Right atrium auricular region (tissue), 2 donors: ENCODE results near the gene UPK3A. TPM values are rescaled to one million over a fixed set of nuclear protein-coding genes. Genes with fewer than 3 reads are reported as not detected.
A peak's percentile ranks its signal among the peaks of the same experiment; 100 is the strongest.

Experiments used
- DNase-seq: peaks from one replicate; pipeline ENCODE4 v3.0.0-alpha.2; 2019; ENCODE audit warnings: low spot score
- H3K27ac ChIP-seq, 2 donors: fragments of 200-600 bp; sonication (generic); 1 replicate in 1 of 2; 2 replicates in 1 of 2; pipeline ENCODE4 v1.5.1; 2016 to 2019
- H3K27me3 ChIP-seq, 2 donors: fragments of 200-600 bp; sonication (generic); one replicate each; pipeline versions ENCODE4 v1.5.1 to v1.6.0; 2017 to 2019
- H3K36me3 ChIP-seq: fragments of 200-600 bp; sonication (generic); one replicate; pipeline ENCODE4 v1.5.1; 2016
- H3K4me1 ChIP-seq, 2 donors: fragments of 200-600 bp; sonication (generic); one replicate each; pipeline versions ENCODE4 v1.5.1 to v1.6.0; 2017 to 2019
- H3K4me3 ChIP-seq, 2 donors: fragments of 200-600 bp; sonication (generic); 1 replicate in 1 of 2; 2 replicates in 1 of 2; pipeline ENCODE4 v1.5.1; 2017 to 2019; ENCODE audit warnings: mild to moderate bottlenecking in 1 of 2, moderate library complexity in 1 of 2
- H3K9me3 ChIP-seq, 2 donors: fragments of 200-600 bp; sonication (generic); one replicate each; pipeline ENCODE4 v1.5.1; 2019
- total RNA-seq, 2 donors: library from RNA; depleted of rRNA; stranded (reverse); fragments of >200 nt; gene quantifications; one replicate each; pipeline ENCODE4 v1.1.0, GENCODE V29; 2016
- TF ChIP-seq, protein P1 (sequence below), 2 donors: fragments of 200-600 bp; sonication (generic); IDR thresholded peaks; one replicate each; pipeline ENCODE4 v1.5.1; 2019; ENCODE audit warnings: antibody characterized with exemption in 2 of 2

UPK3A gene
- total RNA-seq, 2 donors from 2014 or later, result not detected

DNA sequence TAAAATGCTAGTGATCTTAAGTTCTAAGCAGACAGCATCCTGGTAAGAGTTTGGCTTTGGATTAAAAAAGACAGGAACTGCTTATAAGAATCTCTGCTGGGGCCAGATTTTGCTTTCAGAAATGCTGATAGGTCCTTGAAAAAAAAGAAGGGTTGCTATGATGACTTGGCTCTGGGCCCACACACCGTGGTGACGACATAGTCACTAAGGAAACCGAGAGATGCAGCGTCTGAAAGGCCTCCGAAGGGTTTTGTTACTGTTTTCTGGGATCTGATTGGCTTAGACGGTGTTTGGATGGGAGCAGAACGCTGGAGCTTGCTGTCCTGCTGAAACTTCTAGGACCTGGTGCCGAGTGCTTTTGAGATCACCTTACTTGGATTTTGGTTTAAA, 33.4 kb downstream of the UPK3A start:
- Histone ChIP-seq H3K36me3 (peaks cover 2% of the 10 kb centered on the region), H3K4me3 (peak overlapping the region in 1 of 2 donors; percentile 11)
- TF ChIP-seq, protein P1, sequence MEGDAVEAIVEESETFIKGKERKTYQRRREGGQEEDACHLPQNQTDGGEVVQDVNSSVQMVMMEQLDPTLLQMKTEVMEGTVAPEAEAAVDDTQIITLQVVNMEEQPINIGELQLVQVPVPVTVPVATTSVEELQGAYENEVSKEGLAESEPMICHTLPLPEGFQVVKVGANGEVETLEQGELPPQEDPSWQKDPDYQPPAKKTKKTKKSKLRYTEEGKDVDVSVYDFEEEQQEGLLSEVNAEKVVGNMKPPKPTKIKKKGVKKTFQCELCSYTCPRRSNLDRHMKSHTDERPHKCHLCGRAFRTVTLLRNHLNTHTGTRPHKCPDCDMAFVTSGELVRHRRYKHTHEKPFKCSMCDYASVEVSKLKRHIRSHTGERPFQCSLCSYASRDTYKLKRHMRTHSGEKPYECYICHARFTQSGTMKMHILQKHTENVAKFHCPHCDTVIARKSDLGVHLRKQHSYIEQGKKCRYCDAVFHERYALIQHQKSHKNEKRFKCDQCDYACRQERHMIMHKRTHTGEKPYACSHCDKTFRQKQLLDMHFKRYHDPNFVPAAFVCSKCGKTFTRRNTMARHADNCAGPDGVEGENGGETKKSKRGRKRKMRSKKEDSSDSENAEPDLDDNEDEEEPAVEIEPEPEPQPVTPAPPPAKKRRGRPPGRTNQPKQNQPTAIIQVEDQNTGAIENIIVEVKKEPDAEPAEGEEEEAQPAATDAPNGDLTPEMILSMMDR (IDR thresholded peaks at IDR 0.05), result no peak

DNA sequence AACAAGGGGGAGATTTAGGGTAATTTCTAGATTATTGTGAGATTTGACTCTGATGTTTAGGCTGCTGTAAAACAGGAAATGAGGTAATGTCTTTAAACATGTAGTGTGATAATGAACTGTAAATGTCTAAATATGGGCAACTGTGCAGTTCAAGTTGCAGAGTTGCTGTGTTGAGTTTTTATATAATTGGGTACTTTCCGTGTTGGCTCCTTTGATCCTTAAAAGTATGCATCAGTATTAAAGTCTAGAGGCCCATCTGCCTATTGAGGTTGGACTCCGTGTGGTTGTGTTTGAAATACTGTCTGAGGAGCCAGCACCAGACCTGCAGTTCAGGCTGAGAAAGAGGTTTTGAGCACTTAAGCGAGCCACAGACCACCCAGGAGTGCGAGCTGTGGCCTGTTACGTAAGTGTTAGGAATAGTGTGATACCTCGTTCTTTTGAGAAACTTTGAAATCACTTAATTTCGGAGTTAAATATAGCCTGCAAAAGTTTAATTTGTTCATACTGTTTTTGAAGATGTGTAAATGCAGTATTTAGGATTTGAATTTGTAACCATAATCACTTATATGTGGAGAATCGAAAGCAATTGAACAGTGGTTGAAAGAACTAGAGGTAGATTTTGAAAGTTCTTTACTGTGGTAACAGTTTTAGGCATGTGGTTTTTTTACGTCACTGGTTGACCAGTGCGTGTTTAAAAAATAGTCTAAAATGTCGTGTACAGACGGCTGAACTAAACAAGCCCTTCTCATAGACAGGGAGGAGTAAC, 34.0 kb downstream of the UPK3A start:
- DNase-seq, result no peak
- TF ChIP-seq, protein P1 (IDR thresholded peaks at IDR 0.05), result no peak
- Histone ChIP-seq H3K4me3 (no peak overlapping the region), H3K36me3 (peaks cover 8% of the 10 kb centered on the region), H3K9me3 (no peaks in the 10 kb centered on the region), H3K4me1 (peaks cover 0 to 56% of the 10 kb centered on the region in 2 donors), H3K27me3 (no peaks in the 10 kb centered on the region), H3K27ac (peak overlapping the region; percentile 84)

More for the DNA sequence above, 33.4 kb downstream of the UPK3A start:
- Histone ChIP-seq H3K27ac (peak overlapping the region; percentile 84), H3K9me3 (no peaks in the 10 kb centered on the region), H3K4me1 (peaks cover 0 to 61% of the 10 kb centered on the region in 2 donors), H3K27me3 (no peaks in the 10 kb centered on the region)
- DNase-seq, result peak; percentile 92

DNA sequence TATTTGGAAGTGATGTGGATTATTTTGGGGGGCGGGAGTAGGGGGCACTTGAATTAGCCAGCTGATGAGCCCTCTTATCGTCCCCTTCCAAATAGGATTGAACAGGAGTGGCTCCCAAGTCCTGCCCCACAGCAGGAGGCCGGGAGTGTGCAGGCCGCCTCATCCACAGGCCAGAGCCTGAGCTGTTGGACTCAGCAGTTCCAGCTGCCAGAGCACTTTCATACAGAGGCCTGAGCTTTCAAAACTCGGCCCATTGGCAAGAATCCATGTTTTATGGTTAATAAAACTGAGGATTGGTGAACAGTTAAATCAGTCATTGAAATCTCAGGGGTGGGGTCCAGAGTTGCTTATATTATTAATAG, 34.6 kb downstream of the UPK3A start:
- no peaks in the 10 kb centered on the region for H3K27me3 ChIP-seq
- no peaks in the 10 kb centered on the region for H3K9me3 ChIP-seq
- H3K4me3 ChIP-seq, result no peak overlapping the region
- TF ChIP-seq, protein P1 (IDR thresholded peaks at IDR 0.05), result no peak
- H3K27ac ChIP-seq, result peak overlapping the region; percentile 84
- peaks cover 14% of the 10 kb centered on the region for H3K36me3 ChIP-seq
- DNase-seq, result no peak
- H3K4me1 ChIP-seq, result peaks cover 0 to 53% of the 10 kb centered on the region in 2 donors

DNA sequence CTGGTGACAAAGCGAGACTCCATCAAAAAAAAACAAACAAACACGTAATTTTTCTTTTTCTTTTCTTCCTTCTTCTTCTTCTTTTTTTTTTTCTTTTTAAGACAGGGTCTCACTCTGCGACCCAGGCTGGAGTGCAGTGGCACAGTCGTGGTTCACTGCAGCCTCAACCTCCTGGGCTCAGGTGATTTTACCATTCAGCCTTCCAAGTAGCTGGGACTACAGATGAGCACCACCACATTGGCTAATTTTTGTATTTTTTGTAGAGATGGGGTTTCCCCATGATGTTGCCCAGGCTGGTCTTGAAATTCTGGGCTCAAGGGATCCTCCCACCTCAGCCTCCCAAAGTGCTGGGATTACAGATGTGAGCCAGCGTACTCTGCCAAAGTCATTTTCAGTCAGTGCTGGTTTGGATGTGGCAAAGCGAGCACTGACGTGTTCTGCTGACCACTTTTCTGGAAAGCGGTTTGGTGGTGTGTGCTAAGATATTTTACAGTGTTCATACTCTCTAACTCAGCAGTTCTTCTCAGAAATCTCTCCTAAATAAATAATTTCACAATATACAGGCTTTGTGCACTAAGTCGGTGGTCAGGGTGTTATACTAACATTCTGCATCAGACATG, 35.7 kb downstream of the UPK3A start:
- Histone ChIP-seq H3K4me3 (no peak overlapping the region), H3K4me1 (peaks cover 0 to 48% of the 10 kb centered on the region in 2 donors), H3K27ac (peak overlapping the region; percentile 84), H3K9me3 (no peaks in the 10 kb centered on the region), H3K27me3 (no peaks in the 10 kb centered on the region), H3K36me3 (peaks cover 19% of the 10 kb centered on the region)
- peak; percentile 69 for DNase-seq
- TF ChIP-seq, protein P1 (IDR thresholded peaks at IDR 0.05), result no peak

DNA sequence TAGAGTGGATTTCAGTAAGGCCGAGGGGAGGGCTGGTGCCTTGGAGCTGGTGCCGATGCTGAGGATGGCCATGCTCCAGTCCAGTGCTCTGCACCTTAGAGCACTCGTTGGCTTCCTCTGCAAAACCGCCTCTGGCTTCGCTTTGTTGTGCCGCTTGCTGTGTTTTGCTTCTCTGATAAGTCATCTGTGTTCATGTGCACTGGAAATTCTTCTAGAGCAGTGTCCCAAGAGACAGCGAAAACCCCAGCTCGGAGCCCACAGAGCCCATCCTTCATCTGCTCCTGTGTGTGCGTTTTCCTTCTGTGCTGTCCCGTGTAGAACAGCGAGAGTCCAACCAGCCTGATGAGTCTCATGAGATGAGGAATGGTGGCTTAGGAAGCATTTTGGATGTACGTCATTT, 37.1 kb downstream of the UPK3A start:
- no peak for DNase-seq
- Histone ChIP-seq H3K4me3 (no peak overlapping the region), H3K4me1 (peaks cover 0 to 40% of the 10 kb centered on the region in 2 donors), H3K9me3 (no peaks in the 10 kb centered on the region), H3K27me3 (no peaks in the 10 kb centered on the region), H3K27ac (no peak overlapping the region), H3K36me3 (peaks cover 26% of the 10 kb centered on the region)
- TF ChIP-seq, protein P1 (IDR thresholded peaks at IDR 0.05), result no peak
